ENCODE measurements around the gene GPATCH4. TPM values are rescaled to one million over a fixed set of nuclear protein-coding genes. Genes with fewer than 3 reads are reported as not detected.

GPATCH4 gene
- polyA plus RNA-seq, 1 donor from 2014 or later = 45.5 TPM

DNA sequence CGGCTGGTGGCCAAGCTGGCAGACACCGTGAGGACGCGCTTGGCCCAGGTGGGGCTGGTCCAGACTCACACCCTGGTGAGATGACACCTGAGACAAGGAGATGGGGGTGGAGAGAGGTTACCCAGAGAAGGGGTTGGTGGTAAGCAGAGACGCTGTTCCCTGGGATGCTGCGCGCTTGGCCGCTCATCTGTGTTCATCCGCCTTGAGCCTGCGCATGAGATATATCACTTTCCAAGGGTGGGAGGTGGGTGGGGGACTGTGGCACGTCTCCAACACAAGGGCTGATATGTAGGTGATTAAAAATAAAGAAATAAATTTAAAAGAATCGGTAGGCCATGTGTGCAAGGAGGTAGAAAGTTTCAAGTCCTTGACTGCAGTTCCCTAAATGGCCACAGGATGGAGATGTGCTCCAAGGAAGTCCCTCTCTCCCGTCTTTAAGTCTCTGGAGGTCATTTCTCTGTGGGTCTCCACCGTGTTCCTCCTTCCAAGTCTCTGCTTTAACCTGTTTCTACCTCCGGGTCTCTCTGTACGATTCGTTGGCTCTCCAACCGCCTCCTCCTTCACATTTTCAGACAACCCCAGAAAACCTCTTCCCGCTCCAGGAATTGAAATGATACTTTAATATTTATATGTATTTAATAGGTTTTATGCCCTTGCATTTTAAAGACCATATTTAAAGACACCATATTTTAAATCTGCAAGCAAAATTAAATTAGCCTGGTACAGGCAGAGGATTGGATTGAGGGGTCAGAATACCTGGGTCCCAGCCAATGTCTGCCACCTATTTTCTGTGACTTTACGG lies 17.3 kb downstream of the GPATCH4 start:
- H3K36me3 Mint-ChIP-seq = no peaks in the 10 kb centered on the region

DNA sequence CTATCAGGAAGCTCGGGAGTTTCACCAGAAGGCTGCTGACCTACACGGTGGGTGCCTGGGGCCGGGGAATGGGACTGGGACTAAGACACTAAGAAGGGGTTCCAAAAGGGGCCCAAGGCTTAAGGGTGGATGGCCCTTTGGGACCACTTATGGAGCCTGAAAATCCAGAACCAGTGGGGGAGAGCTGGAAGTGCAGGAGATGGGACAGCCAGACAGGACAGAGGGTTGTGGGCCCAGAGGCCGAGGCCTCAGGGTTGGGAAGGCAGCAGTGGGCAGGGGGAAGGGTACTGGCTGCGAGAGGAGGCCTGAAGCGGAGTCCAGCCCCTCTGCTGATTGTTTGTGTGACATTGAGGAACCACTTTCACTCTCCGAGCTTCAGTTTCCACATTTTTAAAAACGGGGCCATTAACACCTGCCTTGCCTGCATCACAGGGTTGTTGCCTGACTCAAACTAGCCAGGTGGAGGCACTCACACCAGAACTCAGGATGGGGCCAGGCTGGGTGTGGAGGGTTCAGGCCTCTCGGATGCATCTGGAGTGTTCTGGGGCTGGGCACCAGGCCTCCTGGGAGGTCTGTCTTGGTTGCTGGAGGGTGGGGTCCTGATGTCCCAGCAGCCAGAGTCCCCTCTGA lies 18.8 kb downstream of the GPATCH4 start:
- Mint-ChIP-seq H3K4me3 (peak overlapping the region; percentile 2 to 88 (median 51)), H3K36me3 (no peaks in the 10 kb centered on the region), H3K4me1 (peaks cover 8 to 18% (median 16%) of the 10 kb centered on the region in 3 donors), H3K9me3 (no peaks in the 10 kb centered on the region), H3K27me3 (no peaks in the 10 kb centered on the region), H3K27ac (peak overlapping the region in 2 of 3 donors; percentile 85 to 87)

More for the DNA sequence above, 17.3 kb downstream of the GPATCH4 start:
- H3K4me3 Mint-ChIP-seq = peak overlapping the region in 3 of 4 donors; percentile 36 to 75 (median 38)
- H3K27me3 Mint-ChIP-seq = no peaks in the 10 kb centered on the region
- H3K9me3 Mint-ChIP-seq = no peaks in the 10 kb centered on the region
- peaks cover 8 to 18% (median 16%) of the 10 kb centered on the region in 3 donors for H3K4me1 Mint-ChIP-seq
- H3K27ac Mint-ChIP-seq = peak overlapping the region in 2 of 3 donors; percentile 50 to 57

DNA sequence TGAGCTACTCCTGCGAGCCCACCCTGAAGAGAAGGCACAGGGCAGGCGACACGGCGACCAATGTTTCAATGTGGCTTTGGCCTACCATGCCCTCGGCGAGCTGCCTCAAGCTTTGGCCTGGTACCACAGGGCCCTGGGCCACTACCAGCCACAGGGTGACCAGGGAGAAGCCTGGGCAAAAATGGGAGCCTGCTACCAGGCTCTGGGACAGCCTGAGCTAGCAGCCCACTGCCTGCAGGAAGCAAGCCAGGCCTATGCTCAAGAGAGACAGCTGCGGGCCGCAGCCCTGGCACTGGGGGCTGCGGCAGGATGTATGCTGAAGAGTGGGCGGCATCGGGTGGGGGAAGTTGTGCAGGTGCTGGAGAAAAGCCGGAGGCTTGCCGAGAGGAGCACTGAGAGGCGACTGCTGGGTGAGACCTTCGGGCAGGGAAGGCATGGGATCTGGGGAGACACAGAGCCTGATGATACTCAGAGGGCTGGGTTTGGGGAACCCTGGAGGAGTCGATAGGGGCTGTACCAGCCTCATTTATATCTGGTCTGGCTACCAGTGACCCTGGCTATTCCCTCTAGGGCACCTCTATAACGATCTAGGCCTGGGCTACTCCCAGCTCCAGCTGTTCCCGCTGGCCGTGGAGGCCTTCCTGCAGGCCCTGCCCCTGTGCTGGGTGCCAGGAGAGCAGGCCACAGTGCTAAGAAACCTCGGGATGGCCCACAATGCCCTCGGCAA lies 19.5 kb downstream of the GPATCH4 start:
- peak overlapping the region; percentile 35 to 88 (median 74) for H3K4me3 Mint-ChIP-seq
- no peaks in the 10 kb centered on the region for H3K9me3 Mint-ChIP-seq
- no peaks in the 10 kb centered on the region for H3K36me3 Mint-ChIP-seq
- peak overlapping the region in 2 of 3 donors; percentile 85 to 87 for H3K27ac Mint-ChIP-seq
- peaks cover 8 to 18% (median 16%) of the 10 kb centered on the region in 3 donors for H3K4me1 Mint-ChIP-seq
- no peaks in the 10 kb centered on the region for H3K27me3 Mint-ChIP-seq

DNA sequence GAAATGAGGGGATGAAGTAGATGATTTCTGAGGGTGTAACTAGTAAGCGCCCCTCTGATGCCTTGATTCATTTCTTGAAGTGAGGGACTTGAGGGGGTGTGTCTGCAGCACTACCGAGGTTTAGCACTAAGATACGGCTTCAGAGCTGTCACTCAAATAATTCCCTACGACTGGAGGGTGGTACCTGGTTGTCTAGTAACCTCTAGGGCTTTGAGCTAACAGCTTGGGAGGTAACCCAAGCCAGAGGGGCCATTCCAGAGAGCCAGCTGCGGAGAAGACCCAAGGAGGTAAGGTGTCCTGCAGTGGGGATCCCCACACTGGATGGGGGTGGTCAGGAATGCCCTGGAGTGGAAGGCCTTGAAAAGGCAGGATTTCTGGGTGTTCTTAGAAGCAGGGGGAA lies 21.8 kb downstream of the GPATCH4 start, which contains the start of gene TTC24:
Gene TTC24 (plus strand): TSS at position 252 of the 400 bp plus-strand sequence. CDS start 1,642 bp downstream, outside the sequence.
- Mint-ChIP-seq H3K36me3 (no peaks in the 10 kb centered on the region), H3K9me3 (no peaks in the 10 kb centered on the region), H3K27me3 (peaks cover 1% of the 10 kb centered on the region), H3K27ac (no peak within 1 kb of the TSS), H3K4me1 (peaks cover 8 to 18% (median 13%) of the 10 kb centered on the region in 3 donors), H3K4me3 (peak within 1 kb of the TSS in 1 of 4 donors; percentile 68)

DNA sequence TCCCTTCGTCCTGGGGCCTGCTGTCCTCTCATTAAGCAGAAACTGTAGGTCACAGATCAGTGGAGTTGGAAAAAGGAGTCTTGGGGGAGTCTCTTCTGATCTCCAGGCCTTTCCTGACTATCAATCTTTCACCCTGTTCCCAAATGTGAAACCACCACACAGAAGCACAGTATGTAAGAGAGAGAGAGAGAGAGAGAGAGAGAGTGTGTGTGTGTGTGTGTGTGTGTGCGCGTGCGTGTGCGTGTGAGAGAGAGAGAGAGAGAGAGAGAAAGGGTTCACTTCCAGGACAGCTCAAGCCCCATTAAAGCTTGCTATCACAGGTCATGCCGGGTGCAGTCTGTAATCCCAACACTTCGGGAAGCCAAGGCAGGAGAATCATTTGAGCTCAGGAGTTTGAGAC lies 23.2 kb downstream of the GPATCH4 start:
- Mint-ChIP-seq H3K9me3 (no peaks in the 10 kb centered on the region), H3K4me1 (peaks cover 5 to 13% (median 10%) of the 10 kb centered on the region in 3 donors), H3K27me3 (peaks cover 4% of the 10 kb centered on the region), H3K4me3 (no peak overlapping the region), H3K27ac (no peak overlapping the region), H3K36me3 (no peaks in the 10 kb centered on the region)

DNA sequence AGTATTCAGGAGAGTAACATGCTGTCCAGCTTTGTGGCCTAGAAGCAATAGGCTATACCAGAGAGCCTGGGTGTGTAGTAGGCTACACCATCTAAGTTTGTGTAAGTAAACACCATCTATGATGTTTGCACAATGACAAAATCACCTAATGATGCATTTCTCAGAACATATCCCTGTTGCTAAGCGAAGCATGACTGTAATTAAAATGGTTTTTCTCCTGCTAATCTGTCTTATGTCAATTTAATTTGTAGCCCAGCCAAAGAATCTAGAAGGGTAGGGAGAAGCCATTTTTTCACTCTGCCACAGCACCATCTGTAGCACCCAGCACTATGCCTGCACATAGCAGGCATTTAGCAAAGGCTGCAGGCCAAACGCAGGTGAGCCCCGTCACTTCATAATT lies 23.7 kb downstream of the GPATCH4 start:
- Mint-ChIP-seq H3K27ac (no peak overlapping the region), H3K9me3 (no peaks in the 10 kb centered on the region), H3K4me3 (peak overlapping the region in 1 of 4 donors; percentile 9), H3K36me3 (no peaks in the 10 kb centered on the region), H3K27me3 (peaks cover 9% of the 10 kb centered on the region), H3K4me1 (peaks cover 9 to 14% (median 10%) of the 10 kb centered on the region in 3 donors)

DNA sequence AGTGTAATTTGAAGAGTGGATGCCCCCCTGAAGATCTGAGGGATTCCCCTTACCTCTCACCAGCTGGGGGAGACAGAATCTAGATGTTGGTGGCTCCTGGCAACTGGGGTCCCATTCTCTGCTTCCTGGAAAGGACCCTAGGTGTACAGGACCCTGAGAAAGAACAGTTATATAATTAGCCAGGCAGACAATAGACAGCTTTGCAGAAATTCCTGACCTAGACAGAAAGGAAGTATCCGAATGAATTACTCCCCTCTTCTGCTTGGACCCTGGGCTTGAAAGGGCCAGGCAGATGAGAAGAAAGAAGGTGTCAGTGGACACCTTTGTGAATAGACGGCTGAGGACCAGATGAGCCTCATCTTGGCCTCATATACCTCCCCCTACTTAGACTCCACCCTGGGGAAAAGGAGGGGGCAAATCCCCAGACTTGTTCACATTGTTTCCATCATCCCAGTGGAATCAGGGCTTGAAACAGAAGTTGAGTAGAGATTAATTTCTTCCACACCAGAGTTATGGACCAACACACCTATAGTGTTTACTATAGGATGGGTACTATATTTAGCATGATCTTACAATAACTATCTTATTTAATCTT lies 27.1 kb downstream of the GPATCH4 start:
- no peaks in the 10 kb centered on the region for H3K9me3 Mint-ChIP-seq
- peaks cover 8 to 11% (median 8%) of the 10 kb centered on the region in 3 donors for H3K4me1 Mint-ChIP-seq
- peaks cover 1% of the 10 kb centered on the region for H3K36me3 Mint-ChIP-seq
- H3K4me3 Mint-ChIP-seq = no peak overlapping the region
- no peak overlapping the region for H3K27ac Mint-ChIP-seq
- peaks cover 18% of the 10 kb centered on the region for H3K27me3 Mint-ChIP-seq

DNA sequence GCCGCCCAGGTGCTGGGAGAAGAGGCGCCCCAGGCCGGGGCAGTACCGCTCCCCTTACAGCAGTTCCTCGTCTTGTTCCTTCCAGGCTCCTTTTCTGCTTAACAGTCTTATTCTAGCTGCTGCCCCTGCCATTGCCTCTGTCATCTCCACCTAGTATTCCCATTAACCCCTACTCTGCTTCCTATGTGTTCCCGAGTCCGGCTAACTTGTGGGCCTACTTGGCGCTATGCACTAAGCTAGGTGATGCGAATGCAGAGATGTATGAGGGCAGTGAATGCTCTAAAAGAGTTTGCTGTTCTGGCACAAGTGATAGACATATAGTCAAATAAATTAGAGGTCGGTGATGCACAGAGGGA lies 28.6 kb downstream of the GPATCH4 start:
- H3K4me1 Mint-ChIP-seq = peaks cover 8 to 11% (median 8%) of the 10 kb centered on the region in 3 donors
- H3K36me3 Mint-ChIP-seq = peaks cover 1% of the 10 kb centered on the region
- H3K9me3 Mint-ChIP-seq = no peaks in the 10 kb centered on the region

DNA sequence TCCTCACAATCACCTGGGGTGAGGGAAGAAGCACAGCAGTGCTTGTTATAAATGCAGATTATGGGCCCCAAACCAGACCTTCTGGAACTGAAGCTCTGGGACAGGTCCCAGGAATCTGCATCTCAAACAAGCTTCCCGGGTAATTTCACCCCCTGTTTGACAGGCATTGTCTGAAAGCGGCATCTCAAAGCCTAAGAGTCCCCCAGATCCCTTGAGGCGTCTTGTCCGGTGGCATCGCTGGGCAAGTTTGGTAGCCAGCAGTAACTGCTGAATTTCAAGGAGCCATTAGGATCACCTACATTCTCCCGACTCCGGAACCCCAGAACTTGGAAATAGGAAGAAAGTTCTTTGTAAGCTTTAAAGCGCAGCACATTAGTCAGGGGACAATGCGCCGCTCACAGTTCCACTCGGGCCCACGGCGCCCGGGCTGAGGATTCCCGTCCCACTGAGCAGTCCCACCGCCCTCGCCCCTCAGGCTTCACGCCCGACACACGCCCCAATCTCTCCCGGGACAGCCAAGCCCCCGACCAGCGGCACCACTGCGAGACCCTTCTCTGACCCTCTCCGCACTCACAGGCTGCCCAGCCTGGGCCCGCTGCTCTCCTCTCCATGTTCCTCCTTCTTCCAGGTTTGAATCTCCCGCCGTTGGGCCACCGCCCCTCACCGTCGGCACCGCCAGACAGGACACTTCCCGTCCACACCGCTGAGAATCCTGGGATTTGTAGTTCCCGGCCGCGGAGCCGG lies 29.2 kb downstream of the GPATCH4 start, which contains the start of gene IQGAP3:
Gene IQGAP3 (minus strand): TSS at position 647 of the 744 bp plus-strand sequence. CDS start 36 bp downstream, at position 611.
- no peaks in the 10 kb centered on the region for H3K9me3 Mint-ChIP-seq
- H3K4me3 Mint-ChIP-seq = peak within 1 kb of the TSS; percentile 66 to 94 (median 82)
- peaks cover 8 to 11% (median 8%) of the 10 kb centered on the region in 3 donors for H3K4me1 Mint-ChIP-seq
- peaks cover 1% of the 10 kb centered on the region for H3K36me3 Mint-ChIP-seq
- peak within 1 kb of the TSS in 2 of 3 donors; percentile 32 to 54 for H3K27ac Mint-ChIP-seq
- H3K27me3 Mint-ChIP-seq = peaks cover 18% of the 10 kb centered on the region

More for the DNA sequence above, 28.6 kb downstream of the GPATCH4 start:
- H3K27ac Mint-ChIP-seq = peak overlapping the region in 2 of 3 donors; percentile 32 to 54
- peak overlapping the region; percentile 66 to 94 (median 82) for H3K4me3 Mint-ChIP-seq
- peaks cover 18% of the 10 kb centered on the region for H3K27me3 Mint-ChIP-seq

DNA sequence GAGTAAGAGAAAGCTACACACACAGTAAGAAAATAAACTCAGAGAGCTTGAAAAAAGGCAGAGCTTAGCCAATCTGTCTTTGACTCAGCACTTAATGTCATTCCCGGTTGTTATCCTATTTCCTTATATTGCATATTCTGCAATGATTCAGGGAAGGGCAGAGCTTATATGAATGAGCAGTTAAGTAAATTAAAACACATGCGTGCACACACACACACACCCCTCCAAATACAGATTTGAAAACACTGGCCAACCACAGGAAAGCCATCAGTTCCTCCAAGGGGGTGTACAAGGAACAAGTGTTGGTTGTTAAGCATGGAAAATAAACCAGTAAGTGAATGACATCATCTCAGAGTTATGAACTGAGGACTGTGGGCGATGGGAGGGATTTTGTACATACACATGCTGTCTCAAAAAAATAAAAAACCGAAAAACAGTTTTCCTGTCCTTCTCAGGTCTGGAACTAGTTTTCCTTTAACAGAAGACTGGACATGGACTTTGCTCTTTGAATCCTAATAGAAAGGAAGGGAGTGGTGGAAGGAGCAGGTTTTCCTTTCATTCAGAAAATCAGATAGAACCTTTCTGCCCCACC lies 29.9 kb downstream of the GPATCH4 start:
- H3K27ac Mint-ChIP-seq = no peak overlapping the region
- no peaks in the 10 kb centered on the region for H3K9me3 Mint-ChIP-seq
- peaks cover 18% of the 10 kb centered on the region for H3K27me3 Mint-ChIP-seq
- H3K4me3 Mint-ChIP-seq = peak overlapping the region in 1 of 4 donors; percentile 94
- peaks cover 1% of the 10 kb centered on the region for H3K36me3 Mint-ChIP-seq
- peaks cover 8 to 11% (median 8%) of the 10 kb centered on the region in 3 donors for H3K4me1 Mint-ChIP-seq

DNA sequence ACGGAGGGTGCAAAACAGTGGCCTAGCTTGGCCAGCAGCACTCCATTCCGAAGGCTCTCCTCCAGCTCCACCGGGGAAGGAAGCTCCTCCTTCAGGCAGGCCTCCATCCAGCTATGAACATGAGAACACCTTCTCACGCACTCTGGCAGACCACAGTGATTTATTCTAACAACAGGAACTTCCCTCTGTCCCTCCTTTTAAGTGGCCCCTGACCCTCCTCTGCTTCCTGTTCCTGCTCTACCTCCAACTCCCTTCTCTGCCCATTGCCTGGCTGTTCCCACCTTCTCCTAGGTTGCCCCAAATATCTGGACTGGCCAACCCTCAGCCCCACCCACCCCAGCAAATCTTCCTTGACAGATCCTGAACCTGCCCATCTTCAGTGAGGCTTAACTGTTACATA lies 34.8 kb downstream of the GPATCH4 start:
- H3K9me3 Mint-ChIP-seq = no peaks in the 10 kb centered on the region
- no peaks in the 10 kb centered on the region for H3K27me3 Mint-ChIP-seq
- H3K4me1 Mint-ChIP-seq = no peaks in the 10 kb centered on the region
- H3K27ac Mint-ChIP-seq = no peak overlapping the region
- H3K36me3 Mint-ChIP-seq = peaks cover 1% of the 10 kb centered on the region
- H3K4me3 Mint-ChIP-seq = no peak overlapping the region

DNA sequence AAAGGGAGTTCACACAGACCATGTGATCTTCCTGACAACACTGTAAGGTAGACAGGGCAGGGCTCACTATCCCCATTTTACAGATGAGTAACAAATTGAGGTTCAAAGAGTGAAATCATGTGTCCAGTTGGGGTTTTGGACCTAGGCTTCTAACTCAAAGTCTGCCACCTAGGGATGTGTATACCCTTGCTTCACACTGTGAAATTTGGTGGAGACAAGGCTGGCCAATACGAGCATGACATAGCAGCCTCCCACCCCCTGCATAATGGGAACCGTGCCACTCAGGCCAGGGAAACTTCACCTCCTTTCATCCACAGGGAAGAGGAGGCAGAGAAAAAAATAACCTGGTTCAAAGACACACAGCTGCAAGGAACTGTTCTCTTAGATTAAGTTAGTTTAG lies 35.8 kb downstream of the GPATCH4 start:
- H3K36me3 Mint-ChIP-seq = peaks cover 1% of the 10 kb centered on the region
- no peak overlapping the region for H3K27ac Mint-ChIP-seq
- no peaks in the 10 kb centered on the region for H3K27me3 Mint-ChIP-seq
- no peaks in the 10 kb centered on the region for H3K4me1 Mint-ChIP-seq
- no peaks in the 10 kb centered on the region for H3K9me3 Mint-ChIP-seq
- H3K4me3 Mint-ChIP-seq = no peak overlapping the region

DNA sequence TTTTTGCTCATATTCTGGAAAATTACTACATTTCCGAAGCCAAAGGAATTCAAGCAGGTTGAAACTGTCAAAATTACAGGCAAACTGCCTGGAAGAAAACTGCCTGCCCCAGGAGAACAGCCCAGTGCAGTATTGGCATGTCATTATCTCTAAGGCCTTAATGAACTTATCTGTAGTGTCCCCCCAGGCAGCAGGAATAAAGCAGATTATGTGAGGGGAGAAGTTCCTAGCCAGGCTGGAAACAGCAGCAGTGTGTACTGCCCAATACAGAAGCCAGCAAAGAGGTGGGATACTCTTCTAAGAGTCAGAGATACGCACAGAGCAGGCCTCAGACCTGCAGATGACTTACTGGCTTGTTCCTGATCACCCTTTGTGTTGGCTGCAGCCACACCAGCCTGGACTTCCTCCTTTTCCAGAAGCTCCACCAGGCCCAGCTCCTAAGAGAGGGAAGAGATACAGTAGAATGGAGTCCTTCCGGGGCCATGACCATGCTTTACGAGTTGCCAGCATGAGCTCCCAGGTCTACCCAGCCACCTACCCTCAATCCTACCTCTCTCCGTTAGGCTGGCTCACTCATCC lies 40.6 kb downstream of the GPATCH4 start:
- Mint-ChIP-seq H3K4me3 (no peak overlapping the region), H3K27me3 (no peaks in the 10 kb centered on the region), H3K9me3 (no peaks in the 10 kb centered on the region), H3K36me3 (no peaks in the 10 kb centered on the region), H3K27ac (no peak overlapping the region), H3K4me1 (peaks cover 0 to 4% (median 0%) of the 10 kb centered on the region in 3 donors)

All from IgD-negative memory B cell (primary cell).